ENCODE measurements around the gene ARF5.

The ARF5 gene

GRCh38 chr7:127571741-127572505 is 16.3 kb upstream of the ARF5 start:
- Histone ChIP-seq H3K27ac (ENCODE audit: low read depth, low read length) (no peak overlapping the region), H3K36me3 (ENCODE audit: insufficient read depth, low read length) (no peaks in the 10 kb centered on the region), H3K4me3 (ENCODE audit: low read depth, low read length) (no peak overlapping the region), H3K27me3 (ENCODE audit: insufficient read depth, low read length) (no peaks in the 10 kb centered on the region), H3K4me1 (ENCODE audit: control insufficient read depth, insufficient read depth, low read length, unreplicated experiment) (no peaks in the 10 kb centered on the region), H3K79me2 (ENCODE audit: control insufficient read depth, insufficient read depth, low read length, unreplicated experiment) (no peaks in the 10 kb centered on the region), H2AFZ (ENCODE audit: low read length, unreplicated experiment) (no peak overlapping the region)

- Histone ChIP-seq H3K36me3 (ENCODE audit: insufficient read depth, low read length) (peaks cover 10% of the 10 kb centered on the region; the same call in 1 of the 2 replicates), H2AFZ (ENCODE audit: low read length, unreplicated experiment) (no peak overlapping the region), H3K4me3 (ENCODE audit: low read depth, low read length) (no peak overlapping the region), H3K4me1 (ENCODE audit: control insufficient read depth, insufficient read depth, low read length, unreplicated experiment) (peaks cover 12% of the 10 kb centered on the region), H3K27me3 (ENCODE audit: insufficient read depth, low read length) (no peaks in the 10 kb centered on the region), H3K27ac (ENCODE audit: low read depth, low read length) (no peak overlapping the region), H3K79me2 (ENCODE audit: control insufficient read depth, insufficient read depth, low read length, unreplicated experiment) (peaks cover 14% of the 10 kb centered on the region)
Measured at GRCh38 chr7:127578036-127578684, 10.1 kb upstream of the ARF5 start.

GRCh38 chr7:127578711-127579275 is 9.4 kb upstream of the ARF5 start:
- Histone ChIP-seq H3K4me3 (ENCODE audit: low read depth, low read length) (no peak overlapping the region), H3K27me3 (ENCODE audit: insufficient read depth, low read length) (no peaks in the 10 kb centered on the region), H3K27ac (ENCODE audit: low read depth, low read length) (no peak overlapping the region), H3K4me1 (ENCODE audit: control insufficient read depth, insufficient read depth, low read length, unreplicated experiment) (peaks cover 18% of the 10 kb centered on the region), H3K79me2 (ENCODE audit: control insufficient read depth, insufficient read depth, low read length, unreplicated experiment) (peaks cover 20% of the 10 kb centered on the region), H3K36me3 (ENCODE audit: insufficient read depth, low read length) (peaks cover 10% of the 10 kb centered on the region; the same call in 1 of the 2 replicates), H2AFZ (ENCODE audit: low read length, unreplicated experiment) (no peak overlapping the region)

DNA sequence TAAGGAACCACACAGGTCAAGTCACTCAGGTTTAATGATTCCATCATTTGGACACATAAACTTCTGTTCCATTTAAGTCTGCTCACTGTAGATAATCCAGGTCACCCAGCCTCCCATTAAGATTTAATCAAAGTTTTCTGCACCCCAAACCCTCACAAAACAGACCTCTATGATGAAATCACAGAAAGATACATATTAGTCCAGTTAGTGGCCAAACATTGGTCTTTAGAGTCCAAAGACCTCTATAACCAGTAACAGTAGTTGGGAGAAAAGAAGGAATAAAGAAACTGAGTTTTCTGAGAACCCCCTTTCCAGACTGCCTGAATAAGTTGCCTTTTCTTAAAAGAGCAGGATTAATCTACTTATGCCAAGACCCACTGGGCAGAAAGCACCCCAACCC is 7.6 kb upstream of the ARF5 start:
- H3K36me3 ChIP-seq (ENCODE audit: insufficient read depth, low read length), result peaks cover 10% of the 10 kb centered on the region; the same call in 1 of the 2 replicates
- H3K4me1 ChIP-seq (ENCODE audit: control insufficient read depth, insufficient read depth, low read length, unreplicated experiment), result peaks cover 26% of the 10 kb centered on the region
- no peaks in the 10 kb centered on the region for H3K27me3 ChIP-seq (ENCODE audit: insufficient read depth, low read length)
- no peak overlapping the region for H2AFZ ChIP-seq (ENCODE audit: low read length, unreplicated experiment)
- no peak overlapping the region for H3K4me3 ChIP-seq (ENCODE audit: low read depth, low read length)
- peaks cover 35% of the 10 kb centered on the region for H3K79me2 ChIP-seq (ENCODE audit: control insufficient read depth, insufficient read depth, low read length, unreplicated experiment)
- H3K27ac ChIP-seq (ENCODE audit: low read depth, low read length), result no peak overlapping the region

GRCh38 chr7:127581716-127582115 is 6.5 kb upstream of the ARF5 start:
- H3K4me1 ChIP-seq (ENCODE audit: control insufficient read depth, insufficient read depth, low read length, unreplicated experiment), result peaks cover 26% of the 10 kb centered on the region

DNA sequence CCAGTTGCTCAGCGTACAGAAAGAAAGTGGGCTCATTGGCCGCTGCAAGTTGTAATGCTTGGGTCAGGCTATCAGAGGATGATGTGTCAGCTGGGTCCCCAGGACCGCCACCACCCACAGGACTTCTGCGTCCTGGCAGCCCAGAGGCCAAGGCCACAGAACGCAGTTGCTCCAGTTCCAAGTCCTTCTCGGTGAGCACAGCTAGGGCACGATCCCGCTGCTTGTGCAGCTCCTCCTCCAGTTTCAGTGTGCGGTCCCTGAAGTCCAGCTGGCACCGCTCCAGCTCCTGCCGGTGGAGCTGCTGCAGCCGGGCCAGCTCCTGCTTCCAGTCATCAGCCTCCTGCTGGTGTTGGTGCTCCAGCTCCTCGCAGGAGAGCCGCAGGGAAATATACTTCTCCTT is 5.8 kb upstream of the ARF5 start:
- H3K36me3 ChIP-seq (ENCODE audit: insufficient read depth, low read length), result peaks cover 10% of the 10 kb centered on the region; the same call in 1 of the 2 replicates
- no peak overlapping the region for H3K27ac ChIP-seq (ENCODE audit: low read depth, low read length)
- peaks cover 26% of the 10 kb centered on the region for H3K4me1 ChIP-seq (ENCODE audit: control insufficient read depth, insufficient read depth, low read length, unreplicated experiment)
- H3K79me2 ChIP-seq (ENCODE audit: control insufficient read depth, insufficient read depth, low read length, unreplicated experiment), result peaks cover 35% of the 10 kb centered on the region
- no peak overlapping the region for H2AFZ ChIP-seq (ENCODE audit: low read length, unreplicated experiment)
- no peak overlapping the region; the same call in 1 of the 2 replicates for H3K4me3 ChIP-seq (ENCODE audit: low read depth, low read length)
- no peaks in the 10 kb centered on the region for H3K27me3 ChIP-seq (ENCODE audit: insufficient read depth, low read length)

More at GRCh38 chr7:127581716-127582115, 6.5 kb upstream of the ARF5 start:
- Histone ChIP-seq H3K36me3 (ENCODE audit: insufficient read depth, low read length) (peaks cover 10% of the 10 kb centered on the region; the same call in 1 of the 2 replicates), H3K27ac (ENCODE audit: low read depth, low read length) (no peak overlapping the region), H3K79me2 (ENCODE audit: control insufficient read depth, insufficient read depth, low read length, unreplicated experiment) (peaks cover 35% of the 10 kb centered on the region), H3K27me3 (ENCODE audit: insufficient read depth, low read length) (no peaks in the 10 kb centered on the region), H3K4me3 (ENCODE audit: low read depth, low read length) (no peak overlapping the region), H2AFZ (ENCODE audit: low read length, unreplicated experiment) (no peak overlapping the region)

DNA sequence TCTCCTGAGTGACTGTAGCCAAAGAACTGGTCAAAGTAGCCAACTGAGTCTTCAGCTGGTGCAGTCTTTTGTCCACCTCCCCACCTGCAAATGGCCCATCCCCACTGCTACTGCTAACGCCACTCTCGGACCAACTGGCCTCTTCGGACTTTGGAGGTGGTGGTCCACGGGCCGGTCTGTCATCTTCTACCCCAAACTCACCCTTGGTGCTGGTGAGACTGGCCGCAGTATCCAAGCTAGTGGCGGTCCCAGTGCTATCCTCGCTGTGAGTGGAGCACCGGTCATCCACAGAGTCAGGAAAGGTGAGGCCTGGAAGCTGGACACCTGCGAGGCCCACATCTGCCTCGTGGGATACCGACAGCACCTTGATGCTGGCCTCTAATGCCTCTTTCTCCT is 3.6 kb upstream of the ARF5 start:
- peaks cover 47% of the 10 kb centered on the region for H3K79me2 ChIP-seq (ENCODE audit: control insufficient read depth, insufficient read depth, low read length, unreplicated experiment)
- H3K4me1 ChIP-seq (ENCODE audit: control insufficient read depth, insufficient read depth, low read length, unreplicated experiment), result peaks cover 27% of the 10 kb centered on the region
- peak overlapping the region; percentile 94 for H2AFZ ChIP-seq (ENCODE audit: low read length, unreplicated experiment)
- peaks cover 10% of the 10 kb centered on the region; the same call in 1 of the 2 replicates for H3K36me3 ChIP-seq (ENCODE audit: insufficient read depth, low read length)
- H3K27me3 ChIP-seq (ENCODE audit: insufficient read depth, low read length), result no peaks in the 10 kb centered on the region
- peak overlapping the region; percentile 84 for H3K4me3 ChIP-seq (ENCODE audit: low read depth, low read length)
- no peak overlapping the region for H3K27ac ChIP-seq (ENCODE audit: low read depth, low read length)

DNA sequence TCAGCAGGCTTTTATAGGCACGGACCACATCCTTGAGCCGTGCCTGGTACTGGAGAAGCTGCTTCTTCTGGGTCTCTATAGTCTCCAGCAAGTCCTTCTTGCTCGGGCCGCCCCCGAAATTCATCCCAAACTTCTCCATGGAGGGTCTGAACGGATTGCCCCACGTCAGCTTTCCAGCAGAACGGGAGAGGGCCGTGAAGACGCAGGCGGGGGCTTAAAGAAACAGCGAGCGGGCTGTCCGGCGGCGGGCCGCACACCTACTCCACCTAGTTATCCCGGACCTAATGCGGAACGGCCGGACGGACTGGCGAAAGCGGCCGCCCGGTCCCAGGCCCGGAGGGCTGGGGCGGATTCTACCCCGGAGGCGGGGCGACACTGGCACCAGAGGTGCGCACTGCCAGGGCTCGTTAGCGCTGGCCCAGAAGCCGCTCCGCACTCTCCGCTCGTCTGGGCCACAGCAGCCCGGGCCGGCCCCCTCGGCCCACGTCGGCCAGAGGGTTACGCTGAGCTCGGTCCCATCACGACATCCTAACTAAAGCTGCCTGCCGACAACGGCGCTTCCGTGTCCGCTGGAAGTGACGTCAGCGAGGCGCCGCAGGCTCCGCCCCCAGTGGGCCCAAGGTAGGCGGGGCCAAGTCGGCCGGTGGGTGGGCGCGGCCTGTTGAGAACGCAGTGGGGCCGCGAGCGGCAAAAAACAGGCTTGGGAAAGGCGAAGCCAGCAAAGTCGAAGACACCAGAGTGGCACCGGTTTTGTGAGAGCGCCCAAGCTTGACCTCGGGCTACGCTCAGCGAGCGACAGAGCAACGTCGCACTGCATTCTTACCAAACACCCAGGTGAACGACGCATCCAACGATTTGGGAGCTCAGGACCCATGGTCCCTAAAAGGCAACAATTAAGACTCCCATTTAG is 2.9 kb upstream of the ARF5 start, which contains the start of gene GCC1:
TSS of gene GCC1 (minus strand) at position 553 of the 910 bp plus-strand sequence. CDS start at position 139, 414 bp downstream.
- peak within 1 kb of the TSS; percentile 56; the same call in 1 of the 2 replicates for H3K27ac ChIP-seq (ENCODE audit: low read depth, low read length)
- H3K79me2 ChIP-seq (ENCODE audit: control insufficient read depth, insufficient read depth, low read length, unreplicated experiment), result peaks cover 49% of the 10 kb centered on the region
- H3K27me3 ChIP-seq (ENCODE audit: insufficient read depth, low read length), result no peaks in the 10 kb centered on the region
- peaks cover 29% of the 10 kb centered on the region for H3K4me1 ChIP-seq (ENCODE audit: control insufficient read depth, insufficient read depth, low read length, unreplicated experiment)
- peak within 1 kb of the TSS; percentile 84 for H3K4me3 ChIP-seq (ENCODE audit: low read depth, low read length)
- H2AFZ ChIP-seq (ENCODE audit: low read length, unreplicated experiment), result peak within 1 kb of the TSS; percentile 94
- H3K36me3 ChIP-seq (ENCODE audit: insufficient read depth, low read length), result peaks cover 10% of the 10 kb centered on the region; the same call in 1 of the 2 replicates

DNA sequence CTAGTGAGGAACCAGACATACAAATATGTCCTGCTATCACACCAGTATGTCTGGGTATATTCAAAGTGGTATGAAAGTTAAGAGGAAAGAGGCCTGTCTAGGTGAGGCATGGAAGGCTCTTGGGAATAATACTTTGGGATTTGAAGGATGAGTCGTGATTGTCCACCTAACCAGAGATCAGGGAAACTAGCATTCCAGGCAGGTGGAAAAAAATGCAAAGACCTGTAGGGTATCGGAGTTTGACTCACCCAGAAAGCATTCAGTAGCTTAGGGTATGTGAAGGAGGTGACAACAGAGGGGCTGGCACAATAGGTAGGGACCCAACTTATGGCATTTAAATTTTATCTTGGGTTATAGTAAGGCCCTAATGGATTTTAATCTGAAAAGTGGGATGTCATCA is 1.9 kb upstream of the ARF5 start:
- Histone ChIP-seq H3K4me3 (ENCODE audit: low read depth, low read length) (no peak overlapping the region), H3K36me3 (ENCODE audit: insufficient read depth, low read length) (peaks cover 10% of the 10 kb centered on the region; the same call in 1 of the 2 replicates), H3K4me1 (ENCODE audit: control insufficient read depth, insufficient read depth, low read length, unreplicated experiment) (peaks cover 26% of the 10 kb centered on the region), H3K27me3 (ENCODE audit: insufficient read depth, low read length) (no peaks in the 10 kb centered on the region), H2AFZ (ENCODE audit: low read length, unreplicated experiment) (peak overlapping the region; percentile 31), H3K79me2 (ENCODE audit: control insufficient read depth, insufficient read depth, low read length, unreplicated experiment) (peaks cover 44% of the 10 kb centered on the region), H3K27ac (ENCODE audit: low read depth, low read length) (no peak overlapping the region)

GRCh38 chr7:127587663-127588018 is 570 bp upstream of the ARF5 start:
- H2AFZ ChIP-seq (ENCODE audit: low read length, unreplicated experiment), result peak overlapping the region; percentile 98

More at GRCh38 chr7:127587663-127588018, 570 bp upstream of the ARF5 start:
- H3K36me3 ChIP-seq (ENCODE audit: insufficient read depth, low read length), result peaks cover 1% of the 10 kb centered on the region; the same call in 1 of the 2 replicates
- H3K4me3 ChIP-seq (ENCODE audit: low read depth, low read length), result peak overlapping the region; percentile 97
- no peak overlapping the region for H3K27ac ChIP-seq (ENCODE audit: low read depth, low read length)
- H3K79me2 ChIP-seq (ENCODE audit: control insufficient read depth, insufficient read depth, low read length, unreplicated experiment), result peaks cover 39% of the 10 kb centered on the region
- H3K4me1 ChIP-seq (ENCODE audit: control insufficient read depth, insufficient read depth, low read length, unreplicated experiment), result peaks cover 21% of the 10 kb centered on the region
- H3K27me3 ChIP-seq (ENCODE audit: insufficient read depth, low read length), result no peaks in the 10 kb centered on the region
